Measurements from ENCODE around the gene DCHS2. TPM values are rescaled to one million over a fixed set of nuclear protein-coding genes. Genes with fewer than 3 reads are reported as not detected.

Gene DCHS2
- total and polyA plus RNA-seq, 2 of the 8 experiments (the other 6 are each of a cell fraction or from before 2014, with no cell fraction given): 0.54 to 2.6 TPM

DNA sequence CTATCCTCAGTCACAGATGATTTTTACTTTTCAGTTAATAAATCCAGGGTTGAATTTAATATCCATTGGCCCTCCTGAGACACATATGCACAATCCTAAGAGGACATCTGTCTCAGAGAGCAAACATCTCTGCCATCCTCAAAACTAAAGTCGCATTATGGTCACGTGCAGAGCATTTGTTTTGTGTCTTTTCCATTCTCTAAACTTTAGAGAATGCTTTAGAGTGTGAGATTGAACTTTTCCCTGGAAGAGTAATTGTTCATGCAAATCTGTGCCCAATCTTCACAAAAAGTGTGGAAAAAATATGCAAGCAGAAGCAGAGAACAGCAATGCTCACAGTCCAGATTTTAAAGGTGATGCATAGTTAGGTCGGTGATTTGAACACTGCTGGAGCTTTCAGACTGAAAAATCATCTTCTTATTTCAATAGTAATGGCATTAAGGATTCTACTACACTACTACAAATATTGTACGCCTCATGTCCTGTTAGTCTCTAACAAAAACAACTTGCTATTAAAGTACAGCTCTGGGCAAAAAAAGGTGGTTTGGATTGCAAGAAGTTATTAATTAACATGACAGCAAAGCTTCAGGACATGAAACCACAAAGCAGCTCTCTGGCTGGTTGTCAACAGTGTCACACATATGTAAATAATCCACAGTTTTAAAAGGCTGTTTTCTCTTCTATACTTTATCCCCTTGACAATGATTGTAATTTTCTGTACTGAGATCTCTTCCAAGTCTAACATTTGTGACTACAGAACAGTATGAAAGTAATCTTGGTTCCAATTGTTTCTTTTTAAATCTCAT lies 19.9 kb downstream of the DCHS2 start:
- H4K20me1 ChIP-seq (replicated peaks in 1 of 2; ENCODE audit: control insufficient read depth in 1 of 2, insufficient read depth in 2 of 2, low read length in 2 of 2): no peaks in the 10 kb centered on the region
- H3K23me2 ChIP-seq (ENCODE audit: low read depth, low read length): no peaks in the 10 kb centered on the region
- no peaks in the 10 kb centered on the region for H3K79me2 ChIP-seq (ENCODE audit: control insufficient read depth in 1 of 2, insufficient read depth in 2 of 2, low read length in 2 of 2)
- no peak overlapping the region for H4K5ac ChIP-seq (ENCODE audit: insufficient read length, low read depth, low read length)
- TF ChIP-seq SIN3A (conservative IDR thresholded peaks at IDR 0.05 in 1 of 2, IDR thresholded peaks at IDR 0.05 in 1 of 2; ENCODE audit: low read depth in 1 of 2, low read length in 2 of 2) (no peak), TBP (IDR thresholded peaks at IDR 0.05; ENCODE audit: low read depth, low read length) (no peak)
- H3K27ac ChIP-seq (ENCODE audit: low read depth, low read length): no peak overlapping the region
- H4K8ac ChIP-seq (ENCODE audit: extremely low read depth, insufficient read depth, low read length): no peak overlapping the region
- H3K4ac ChIP-seq (replicated peaks; ENCODE audit: insufficient read length, low read depth, low read length): no peak overlapping the region
- H3K9me3 ChIP-seq (ENCODE audit: insufficient read depth in 2 of 2, low read depth in 1 of 2, low read length in 1 of 2): no peaks in the 10 kb centered on the region
- no peak overlapping the region for H3K9ac ChIP-seq (replicated peaks in 1 of 4; ENCODE audit: extremely low read depth in 1 of 4, low read depth in 3 of 4, low read length in 3 of 4)
- H2BK5ac ChIP-seq (ENCODE audit: low read depth, low read length): no peak overlapping the region
- no peak overlapping the region for H3K14ac ChIP-seq (ENCODE audit: insufficient read length)
- no peak overlapping the region for H3K4me2 ChIP-seq (ENCODE audit: insufficient read depth in 1 of 2, low read depth in 2 of 2, low read length in 2 of 2)
- no peak overlapping the region for H2BK12ac ChIP-seq (ENCODE audit: low read depth, low read length)
- ChIA-PET CTCF (ENCODE audit: partially characterized antibody) (no interaction called here), POLR2A (ENCODE audit: partially characterized antibody) (no interaction called here)
- no peaks in the 10 kb centered on the region for H3K27me3 ChIP-seq (replicated peaks in 1 of 4; ENCODE audit: control insufficient read depth in 3 of 4, extremely low read depth in 1 of 4, insufficient read depth in 3 of 4, low read length in 3 of 4)
- H3K4me3 ChIP-seq (ENCODE audit: extremely low read depth in 1 of 4, insufficient read depth in 2 of 4, low read depth in 3 of 4, low read length in 4 of 4): no peak overlapping the region
- H3K18ac ChIP-seq (ENCODE audit: extremely low read depth, low read length): no peak overlapping the region
- H3K56ac ChIP-seq (replicated peaks; ENCODE audit: insufficient read length, low read depth, low read length): no peak overlapping the region
- H3K4me1 ChIP-seq (replicated peaks in 1 of 4; ENCODE audit: control insufficient read depth in 3 of 4, insufficient read depth in 4 of 4, low read length in 3 of 4): no peaks in the 10 kb centered on the region
- H3K36me3 ChIP-seq (ENCODE audit: control insufficient read depth in 2 of 4, insufficient read depth in 4 of 4, low read length in 3 of 4): no peaks in the 10 kb centered on the region
- H2BK15ac ChIP-seq (ENCODE audit: low read length): no peak overlapping the region
- no peak overlapping the region for H2BK120ac ChIP-seq (replicated peaks; ENCODE audit: low read depth, low read length)
- H2AK5ac ChIP-seq (ENCODE audit: low read depth, low read length): no peak overlapping the region
- no peak overlapping the region for H2AFZ ChIP-seq (ENCODE audit: low read length)
- no peaks in the 10 kb centered on the region for H3K79me1 ChIP-seq (ENCODE audit: low read depth, low read length)
- WGBS, 2 experiments (ENCODE audit: extremely low coverage in 1 of 2, insufficient coverage in 1 of 2, insufficient read length in 1 of 2, insufficient replicate concordance in 2 of 2, low coverage in 1 of 2, low lambda C conversion rate in 2 of 2, missing lambda C conversion rate in 1 of 2): 90% methylated on average over 4 of the region's 4 CpGs; no CpG with 5 or more reads in 1 of the 2 experiments
- H2BK20ac ChIP-seq (ENCODE audit: low read length): no peak overlapping the region
- FAIRE-seq (no peak), DNase-seq (ENCODE audit: low read depth in 1 of 2, low spot score in 2 of 2) (no peak)
- H4K91ac ChIP-seq (replicated peaks; ENCODE audit: insufficient read length, low read length): no peak overlapping the region
- H3K23ac ChIP-seq (ENCODE audit: insufficient read length): no peak overlapping the region

Measured in H1 (cell line).